Measurements from ENCODE around the gene HS3ST1.

DNA sequence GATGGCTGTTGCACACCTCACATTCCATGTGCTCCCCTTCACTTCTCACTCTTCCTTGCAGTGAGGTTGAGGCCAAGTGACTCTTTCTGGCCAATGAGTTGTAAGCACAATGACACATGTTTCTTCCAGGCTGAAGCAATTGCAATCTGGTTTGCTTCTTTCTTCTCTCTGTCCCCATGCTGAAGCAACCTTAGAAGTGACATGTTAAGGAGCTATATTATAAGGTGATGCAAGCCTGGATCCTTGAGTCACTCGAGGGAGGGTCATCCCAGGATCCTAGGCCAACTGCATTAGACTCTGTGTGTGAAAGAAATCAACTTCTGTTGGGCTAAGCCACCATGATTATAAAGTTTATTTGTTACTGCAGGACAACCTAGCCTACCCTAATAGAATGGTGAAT, 45.5 kb upstream of the HS3ST1 start:
- TF ChIP-seq, protein P1, sequence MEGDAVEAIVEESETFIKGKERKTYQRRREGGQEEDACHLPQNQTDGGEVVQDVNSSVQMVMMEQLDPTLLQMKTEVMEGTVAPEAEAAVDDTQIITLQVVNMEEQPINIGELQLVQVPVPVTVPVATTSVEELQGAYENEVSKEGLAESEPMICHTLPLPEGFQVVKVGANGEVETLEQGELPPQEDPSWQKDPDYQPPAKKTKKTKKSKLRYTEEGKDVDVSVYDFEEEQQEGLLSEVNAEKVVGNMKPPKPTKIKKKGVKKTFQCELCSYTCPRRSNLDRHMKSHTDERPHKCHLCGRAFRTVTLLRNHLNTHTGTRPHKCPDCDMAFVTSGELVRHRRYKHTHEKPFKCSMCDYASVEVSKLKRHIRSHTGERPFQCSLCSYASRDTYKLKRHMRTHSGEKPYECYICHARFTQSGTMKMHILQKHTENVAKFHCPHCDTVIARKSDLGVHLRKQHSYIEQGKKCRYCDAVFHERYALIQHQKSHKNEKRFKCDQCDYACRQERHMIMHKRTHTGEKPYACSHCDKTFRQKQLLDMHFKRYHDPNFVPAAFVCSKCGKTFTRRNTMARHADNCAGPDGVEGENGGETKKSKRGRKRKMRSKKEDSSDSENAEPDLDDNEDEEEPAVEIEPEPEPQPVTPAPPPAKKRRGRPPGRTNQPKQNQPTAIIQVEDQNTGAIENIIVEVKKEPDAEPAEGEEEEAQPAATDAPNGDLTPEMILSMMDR (IDR thresholded peaks at IDR 0.05; ENCODE audit: insufficient read depth, low read length) = no peak
- no peak for TF ChIP-seq POLR2AphosphoS5 (IDR thresholded peaks at IDR 0.05; ENCODE audit: low read depth)
- TF ChIP-seq, protein P2, sequence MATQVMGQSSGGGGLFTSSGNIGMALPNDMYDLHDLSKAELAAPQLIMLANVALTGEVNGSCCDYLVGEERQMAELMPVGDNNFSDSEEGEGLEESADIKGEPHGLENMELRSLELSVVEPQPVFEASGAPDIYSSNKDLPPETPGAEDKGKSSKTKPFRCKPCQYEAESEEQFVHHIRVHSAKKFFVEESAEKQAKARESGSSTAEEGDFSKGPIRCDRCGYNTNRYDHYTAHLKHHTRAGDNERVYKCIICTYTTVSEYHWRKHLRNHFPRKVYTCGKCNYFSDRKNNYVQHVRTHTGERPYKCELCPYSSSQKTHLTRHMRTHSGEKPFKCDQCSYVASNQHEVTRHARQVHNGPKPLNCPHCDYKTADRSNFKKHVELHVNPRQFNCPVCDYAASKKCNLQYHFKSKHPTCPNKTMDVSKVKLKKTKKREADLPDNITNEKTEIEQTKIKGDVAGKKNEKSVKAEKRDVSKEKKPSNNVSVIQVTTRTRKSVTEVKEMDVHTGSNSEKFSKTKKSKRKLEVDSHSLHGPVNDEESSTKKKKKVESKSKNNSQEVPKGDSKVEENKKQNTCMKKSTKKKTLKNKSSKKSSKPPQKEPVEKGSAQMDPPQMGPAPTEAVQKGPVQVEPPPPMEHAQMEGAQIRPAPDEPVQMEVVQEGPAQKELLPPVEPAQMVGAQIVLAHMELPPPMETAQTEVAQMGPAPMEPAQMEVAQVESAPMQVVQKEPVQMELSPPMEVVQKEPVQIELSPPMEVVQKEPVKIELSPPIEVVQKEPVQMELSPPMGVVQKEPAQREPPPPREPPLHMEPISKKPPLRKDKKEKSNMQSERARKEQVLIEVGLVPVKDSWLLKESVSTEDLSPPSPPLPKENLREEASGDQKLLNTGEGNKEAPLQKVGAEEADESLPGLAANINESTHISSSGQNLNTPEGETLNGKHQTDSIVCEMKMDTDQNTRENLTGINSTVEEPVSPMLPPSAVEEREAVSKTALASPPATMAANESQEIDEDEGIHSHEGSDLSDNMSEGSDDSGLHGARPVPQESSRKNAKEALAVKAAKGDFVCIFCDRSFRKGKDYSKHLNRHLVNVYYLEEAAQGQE (IDR thresholded peaks at IDR 0.05; ENCODE audit: insufficient replicate concordance, low read depth) = no peak
- no peak for TF ChIP-seq GABPA (IDR thresholded peaks at IDR 0.05; ENCODE audit: low read depth)
- TF ChIP-seq SPI1 (IDR thresholded peaks at IDR 0.05; ENCODE audit: borderline replicate concordance, low read depth) = no peak

Data from HL-60 (cell line).